LoVo (cell line): ENCODE measurements around the gene RHOB.
A peak's percentile ranks its signal among the peaks of the same experiment; 100 is the strongest.
"Not testable (repeated sequence)": the region's sequence is repeated elsewhere in the genome, so short reads cannot be mapped to it uniquely, and the experiment has no call there.

Experiments
- DNase-seq: peaks from one replicate; pipeline ENCODE4 v3.0.0-alpha.2; 2016; ENCODE audit warnings: low spot score

RHOB gene

GRCh38 chr2:20446917-20447436, at the start of gene RHOB:
RHOB (plus strand) TSS chr2:20447074; CDS start chr2:20447466, 392 bp downstream.
- DNase-seq = peak; percentile 98

GRCh38 chr2:20397811-20398447, 48.9 kb upstream of the RHOB start:
- DNase-seq = no peak

GRCh38 chr2:20398956-20399567, 47.8 kb upstream of the RHOB start:
- DNase-seq = no peak

DNA sequence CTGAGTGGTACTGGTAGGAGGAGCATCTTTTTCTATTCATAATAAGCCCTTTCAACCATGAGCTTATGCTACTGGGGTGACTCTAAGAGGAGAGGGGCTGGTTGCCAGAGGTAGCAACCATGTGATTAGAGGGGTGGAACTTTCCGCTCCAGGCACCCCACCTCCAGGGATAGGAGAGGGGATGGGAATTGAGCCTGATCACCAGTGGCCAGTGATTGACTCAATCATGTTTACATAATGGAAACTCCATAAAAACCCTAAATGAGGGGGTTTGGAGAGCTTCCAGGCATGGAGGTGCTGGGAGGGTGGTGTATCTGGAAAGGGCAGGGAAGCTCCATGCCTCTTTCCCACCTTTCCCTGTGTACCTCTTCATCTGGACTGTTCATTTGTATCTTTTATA, 46.6 kb upstream of the RHOB start:
- DNase-seq = no peak

- no peak for DNase-seq
Measured at GRCh38 chr2:20400787-20401488, 45.9 kb upstream of the RHOB start.

DNA sequence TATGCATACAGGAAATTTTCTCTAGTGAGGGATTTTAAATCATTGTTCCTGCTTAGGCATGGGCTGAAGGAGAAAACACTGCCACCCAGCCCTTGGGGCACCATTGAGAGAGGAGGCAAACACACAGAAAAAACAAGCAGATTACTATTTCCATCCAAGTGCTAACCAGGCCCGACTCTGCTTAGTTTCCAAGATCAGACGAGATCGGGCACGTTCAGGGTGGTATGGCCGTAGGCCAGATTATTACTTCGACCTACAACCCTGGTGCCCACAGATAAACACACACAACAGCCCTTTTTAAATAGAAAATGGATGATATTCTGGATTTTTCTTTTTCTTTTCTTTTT, 45.4 kb upstream of the RHOB start:
- DNase-seq = no peak

DNA sequence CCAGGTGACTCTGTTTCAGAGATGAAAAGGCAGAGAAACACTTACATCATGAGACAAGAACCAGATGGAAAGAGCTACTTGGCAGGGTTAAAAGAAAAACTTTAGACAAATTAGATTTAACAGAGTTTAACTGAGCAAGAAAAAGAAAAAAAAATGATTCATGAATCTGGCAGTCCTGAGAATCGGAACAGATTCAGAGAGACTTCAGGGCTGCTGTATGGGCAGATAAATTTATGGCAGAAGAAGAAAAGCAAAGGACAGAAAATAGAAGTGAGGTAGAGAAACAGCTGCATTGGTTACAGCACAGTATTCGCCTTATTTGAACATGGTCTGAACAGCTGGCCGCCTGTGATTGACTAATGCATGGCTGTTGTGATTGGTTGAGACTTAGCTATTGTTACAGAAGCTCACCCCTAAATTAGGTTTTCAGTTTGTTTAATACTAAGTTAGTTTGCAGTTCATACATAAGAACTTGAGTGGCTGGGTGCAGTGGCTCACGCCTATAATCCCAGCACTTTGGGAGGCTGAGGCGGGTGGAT, 43.0 kb upstream of the RHOB start:
- DNase-seq = no peak

DNA sequence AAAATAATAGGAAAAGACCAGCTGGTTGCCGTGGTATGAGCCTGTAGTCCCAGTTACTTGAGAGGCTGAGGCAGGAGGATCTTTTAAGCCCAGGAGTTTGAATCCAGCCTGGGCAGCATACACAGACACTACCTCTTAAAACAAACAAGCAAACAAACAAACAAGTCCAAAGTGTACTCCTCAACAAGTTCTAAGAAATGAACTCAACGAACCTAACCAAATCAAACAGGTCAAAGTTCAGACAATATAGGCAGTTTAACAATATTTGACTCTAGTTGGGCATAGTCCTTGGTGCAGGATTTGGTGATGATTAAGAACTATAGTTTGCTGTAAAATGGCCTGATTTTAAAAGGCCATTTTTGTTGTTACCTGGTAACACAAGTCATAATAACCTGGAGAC, 41.9 kb upstream of the RHOB start:
- no peak for DNase-seq

GRCh38 chr2:20409039-20409438, 37.8 kb upstream of the RHOB start:
- no peak for DNase-seq

DNA sequence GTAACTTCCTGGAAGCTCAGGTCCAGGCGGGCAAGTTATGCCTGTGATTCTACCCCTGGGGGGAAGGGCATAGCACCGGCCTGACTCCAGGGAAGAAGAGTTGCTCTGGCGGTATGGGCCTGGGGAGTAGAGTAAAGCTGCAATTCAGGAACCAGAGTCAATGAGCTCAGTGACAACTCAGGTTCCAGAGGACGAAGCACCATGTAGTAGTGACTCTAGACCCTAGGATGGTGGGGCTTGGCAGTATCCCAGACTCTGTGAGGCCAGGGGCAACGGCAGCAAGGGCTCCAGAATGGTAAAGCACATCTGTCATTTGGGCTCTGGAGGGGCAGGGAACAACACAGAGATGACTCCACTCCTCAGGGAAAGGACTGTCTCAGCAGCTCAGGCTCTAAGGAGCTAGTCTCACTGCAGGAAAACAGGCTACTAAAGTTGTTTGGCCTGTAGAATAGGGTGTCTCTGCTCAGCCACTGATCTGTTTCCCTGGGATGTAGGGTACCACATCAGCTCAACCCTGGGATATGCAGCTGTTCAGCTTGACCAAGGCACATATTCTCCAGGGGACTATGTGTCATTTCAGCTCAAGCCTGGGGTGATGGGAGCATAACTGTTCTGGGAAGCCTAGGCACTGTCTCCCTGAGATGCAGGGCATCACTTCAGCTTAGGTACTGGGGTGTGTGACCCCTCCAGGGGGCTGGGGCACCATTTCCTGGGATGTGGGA, 36.2 kb upstream of the RHOB start:
- no peak for DNase-seq

DNA sequence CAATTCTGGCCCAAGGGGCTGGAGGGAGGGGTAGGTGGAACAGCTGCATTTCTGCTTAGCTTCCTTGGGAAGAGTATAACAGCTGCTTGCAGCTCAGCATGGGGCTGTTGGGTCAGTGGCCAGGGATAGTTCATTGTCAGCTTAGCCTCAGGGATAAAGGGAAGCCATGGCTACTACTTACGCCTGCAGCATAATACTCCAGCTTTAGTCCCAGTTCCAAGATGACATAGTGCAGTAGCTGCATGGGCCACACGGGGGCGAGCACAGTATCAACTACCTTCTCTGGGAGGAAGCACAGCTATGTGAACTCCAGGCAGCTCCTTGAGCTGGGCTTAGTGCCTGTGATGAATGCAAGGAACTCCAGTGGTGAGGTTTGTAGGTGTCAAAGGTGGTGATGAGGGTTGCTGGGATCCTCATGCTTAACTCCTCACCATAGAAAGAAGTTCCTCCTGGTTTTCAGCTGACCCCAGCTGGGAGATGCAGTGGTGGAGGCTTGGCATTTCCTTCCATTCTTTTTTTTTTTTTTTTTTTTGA, 35.4 kb upstream of the RHOB start:
- peak; percentile 69 for DNase-seq

- no peak for DNase-seq
Measured at GRCh38 chr2:20414806-20415205, 32.1 kb upstream of the RHOB start.

- peak; percentile 55 for DNase-seq
Measured at GRCh38 chr2:20415511-20415918, 31.4 kb upstream of the RHOB start.

- DNase-seq = no peak
Measured at GRCh38 chr2:20416723-20417122, 30.2 kb upstream of the RHOB start.

GRCh38 chr2:20417230-20417821, 29.5 kb upstream of the RHOB start:
- DNase-seq = not testable (repeated sequence)

GRCh38 chr2:20418519-20418918, 28.4 kb upstream of the RHOB start:
- no peak for DNase-seq

DNA sequence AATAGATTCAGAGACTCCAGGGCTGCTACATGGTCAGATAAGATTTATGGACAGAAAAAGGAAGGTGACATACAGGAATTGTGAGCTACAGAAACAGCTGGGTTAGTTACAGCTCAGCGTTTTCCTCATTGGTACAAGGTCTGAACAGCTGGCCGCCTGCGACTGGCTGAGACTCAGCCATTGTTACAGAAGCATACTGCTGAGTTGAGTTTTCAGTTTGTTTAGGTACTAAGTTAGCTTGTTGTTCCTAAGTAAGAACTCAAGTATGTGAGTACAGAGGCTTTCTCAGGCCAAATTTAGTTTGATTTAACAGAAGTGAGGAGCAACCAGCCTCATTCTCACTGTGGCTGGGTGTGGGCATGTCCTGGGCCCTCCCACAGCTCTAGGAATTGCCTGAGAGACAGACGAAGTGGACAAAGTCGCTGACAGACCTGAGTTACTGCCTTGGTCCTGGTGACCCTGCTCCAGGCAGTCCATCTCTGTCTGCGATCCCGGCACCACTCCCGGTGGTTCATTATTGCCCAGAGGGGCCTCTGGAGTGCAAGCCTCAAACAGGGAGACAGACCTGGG, 27.8 kb upstream of the RHOB start:
- DNase-seq = no peak

GRCh38 chr2:20419752-20420151, 27.1 kb upstream of the RHOB start:
- DNase-seq = no peak

GRCh38 chr2:20421336-20421987, 25.4 kb upstream of the RHOB start:
- DNase-seq = no peak

GRCh38 chr2:20421988-20422370, 24.9 kb upstream of the RHOB start:
- peak; percentile 55 for DNase-seq
